T-helper 2 cell treated with Interferon-gamma antibody and Interleukin-4, amounts not matched to agents 5 μg/mL and 100 μg/mL, for 36 hours (primary cell): Measurements from ENCODE around the gene NMU.
"Not testable (repeated sequence)": the region's sequence is repeated elsewhere in the genome, so short reads cannot be mapped to it uniquely, and the experiment has no call there.

ENCODE experiments used
- DNase-seq: peaks from one replicate; pipeline ENCODE4 v3.0.0; 2021; ENCODE audit warnings: low spot score
- H3K27ac Mint-ChIP-seq: one replicate; pipeline ENCODE4 v1.8.0; 2021; ENCODE audit warnings: mild to moderate bottlenecking, mixed read lengths
- H3K27me3 Mint-ChIP-seq: one replicate; pipeline ENCODE4 v1.8.0; 2021; ENCODE audit warnings: low read depth, mixed read lengths
- H3K36me3 Mint-ChIP-seq: one replicate; pipeline ENCODE4 v1.8.0; 2021; ENCODE audit warnings: low read depth, mixed read lengths
- H3K4me1 Mint-ChIP-seq: one replicate; pipeline ENCODE4 v1.8.0; 2021; ENCODE audit warnings: low read depth, mixed read lengths
- H3K4me3 Mint-ChIP-seq: one replicate; pipeline ENCODE4 v1.8.0; 2022; ENCODE audit warnings: mild to moderate bottlenecking, moderate library complexity, mixed read lengths
- H3K9me3 Mint-ChIP-seq: one replicate; pipeline ENCODE4 v1.8.0; 2021; ENCODE audit warnings: mixed read lengths

Gene NMU

GRCh38 chr4:55611358-55612059 lies 24.6 kb downstream of the NMU start:
- no peak for DNase-seq
- Mint-ChIP-seq H3K4me3 (no peak overlapping the region), H3K27ac (no peak overlapping the region), H3K9me3 (no peaks in the 10 kb centered on the region), H3K36me3 (no peaks in the 10 kb centered on the region), H3K4me1 (no peaks in the 10 kb centered on the region), H3K27me3 (no peaks in the 10 kb centered on the region)

- Mint-ChIP-seq H3K4me3 (no peak overlapping the region), H3K4me1 (no peaks in the 10 kb centered on the region), H3K27ac (no peak overlapping the region), H3K27me3 (no peaks in the 10 kb centered on the region), H3K9me3 (no peaks in the 10 kb centered on the region), H3K36me3 (no peaks in the 10 kb centered on the region)
- no peak for DNase-seq
Measured at GRCh38 chr4:55610381-55610780, 25.7 kb downstream of the NMU start.

- no peak for DNase-seq
- no peaks in the 10 kb centered on the region for H3K27me3 Mint-ChIP-seq
- H3K36me3 Mint-ChIP-seq, result no peaks in the 10 kb centered on the region
Measured at GRCh38 chr4:55609393-55609866, 26.7 kb downstream of the NMU start.

GRCh38 chr4:55608591-55608990 lies 27.5 kb downstream of the NMU start:
- DNase-seq, result no peak
- no peak overlapping the region for H3K4me3 Mint-ChIP-seq
- no peak overlapping the region for H3K27ac Mint-ChIP-seq
- H3K4me1 Mint-ChIP-seq, result no peaks in the 10 kb centered on the region
- no peaks in the 10 kb centered on the region for H3K9me3 Mint-ChIP-seq
- H3K27me3 Mint-ChIP-seq, result no peaks in the 10 kb centered on the region
- no peaks in the 10 kb centered on the region for H3K36me3 Mint-ChIP-seq

More at GRCh38 chr4:55609393-55609866, 26.7 kb downstream of the NMU start:
- Mint-ChIP-seq H3K4me3 (no peak overlapping the region), H3K4me1 (no peaks in the 10 kb centered on the region), H3K9me3 (no peaks in the 10 kb centered on the region), H3K27ac (no peak overlapping the region)

- Mint-ChIP-seq H3K9me3 (no peaks in the 10 kb centered on the region), H3K27me3 (peaks cover 1% of the 10 kb centered on the region), H3K36me3 (no peaks in the 10 kb centered on the region), H3K4me3 (no peak overlapping the region), H3K27ac (no peak overlapping the region), H3K4me1 (no peaks in the 10 kb centered on the region)
- DNase-seq, result no peak
Measured at GRCh38 chr4:55604996-55605395, 31.1 kb downstream of the NMU start.

GRCh38 chr4:55600640-55601039 lies 35.5 kb downstream of the NMU start:
- Mint-ChIP-seq H3K4me3 (no peak overlapping the region), H3K4me1 (no peaks in the 10 kb centered on the region), H3K27me3 (peaks cover 9% of the 10 kb centered on the region), H3K27ac (no peak overlapping the region), H3K9me3 (no peaks in the 10 kb centered on the region), H3K36me3 (no peaks in the 10 kb centered on the region)
- DNase-seq, result no peak

- H3K27ac Mint-ChIP-seq, result no peak overlapping the region
- H3K4me3 Mint-ChIP-seq, result no peak overlapping the region
- H3K9me3 Mint-ChIP-seq, result no peaks in the 10 kb centered on the region
- H3K4me1 Mint-ChIP-seq, result no peaks in the 10 kb centered on the region
- H3K27me3 Mint-ChIP-seq, result peaks cover 9% of the 10 kb centered on the region
- no peaks in the 10 kb centered on the region for H3K36me3 Mint-ChIP-seq
- DNase-seq, result no peak
Measured at GRCh38 chr4:55598641-55599040, 37.5 kb downstream of the NMU start.

GRCh38 chr4:55592014-55592413 lies 44.1 kb downstream of the NMU start, which contains the start of gene PDCL2:
PDCL2 (minus strand) TSS chr4:55592245; CDS start chr4:55592109, 136 bp downstream.
- H3K27ac Mint-ChIP-seq, result no peak within 1 kb of the TSS
- H3K27me3 Mint-ChIP-seq, result peaks cover 3% of the 10 kb centered on the region
- H3K4me3 Mint-ChIP-seq, result no peak within 1 kb of the TSS
- H3K9me3 Mint-ChIP-seq, result no peaks in the 10 kb centered on the region
- no peak for DNase-seq
- no peaks in the 10 kb centered on the region for H3K36me3 Mint-ChIP-seq
- no peaks in the 10 kb centered on the region for H3K4me1 Mint-ChIP-seq

GRCh38 chr4:55588160-55588559 lies 47.9 kb downstream of the NMU start:
- peaks cover 2% of the 10 kb centered on the region for H3K27me3 Mint-ChIP-seq
- no peaks in the 10 kb centered on the region for H3K36me3 Mint-ChIP-seq

GRCh38 chr4:55582773-55583172 lies 53.3 kb downstream of the NMU start:
- not testable (repeated sequence) for H3K27ac Mint-ChIP-seq, H3K36me3 Mint-ChIP-seq, DNase-seq, H3K4me1 Mint-ChIP-seq, H3K27me3 Mint-ChIP-seq, H3K4me3 Mint-ChIP-seq
- peaks cover 12% of the 10 kb centered on the region for H3K9me3 Mint-ChIP-seq

More at GRCh38 chr4:55588160-55588559, 47.9 kb downstream of the NMU start:
- Mint-ChIP-seq H3K4me3 (no peak overlapping the region), H3K27ac (no peak overlapping the region), H3K9me3 (peaks cover 6% of the 10 kb centered on the region), H3K4me1 (no peaks in the 10 kb centered on the region)
- no peak for DNase-seq

- Mint-ChIP-seq H3K27me3 (no peaks in the 10 kb centered on the region), H3K36me3 (no peaks in the 10 kb centered on the region), H3K27ac (no peak overlapping the region), H3K4me3 (no peak overlapping the region), H3K4me1 (no peaks in the 10 kb centered on the region), H3K9me3 (peaks cover 31% of the 10 kb centered on the region)
- DNase-seq, result no peak
Measured at GRCh38 chr4:55578341-55579010, 57.6 kb downstream of the NMU start.

- no peak for DNase-seq
- Mint-ChIP-seq H3K4me1 (no peaks in the 10 kb centered on the region), H3K27ac (no peak overlapping the region), H3K36me3 (no peaks in the 10 kb centered on the region), H3K4me3 (no peak overlapping the region), H3K27me3 (no peaks in the 10 kb centered on the region), H3K9me3 (peaks cover 25% of the 10 kb centered on the region)
Measured at GRCh38 chr4:55575513-55575912, 60.6 kb downstream of the NMU start.

- no peaks in the 10 kb centered on the region for H3K36me3 Mint-ChIP-seq
- H3K4me1 Mint-ChIP-seq, result no peaks in the 10 kb centered on the region
- H3K27ac Mint-ChIP-seq, result no peak overlapping the region
- no peak overlapping the region for H3K4me3 Mint-ChIP-seq
- no peaks in the 10 kb centered on the region for H3K27me3 Mint-ChIP-seq
- H3K9me3 Mint-ChIP-seq, result peaks cover 25% of the 10 kb centered on the region
- DNase-seq, result no peak
Measured at GRCh38 chr4:55574252-55574651, 61.8 kb downstream of the NMU start.

- Mint-ChIP-seq H3K27me3 (peaks cover 3% of the 10 kb centered on the region), H3K9me3 (peaks cover 14% of the 10 kb centered on the region), H3K27ac (no peak overlapping the region), H3K4me3 (no peak overlapping the region), H3K36me3 (no peaks in the 10 kb centered on the region), H3K4me1 (no peaks in the 10 kb centered on the region)
- DNase-seq, result no peak
Measured at GRCh38 chr4:55571806-55572205, 64.3 kb downstream of the NMU start.
